ENCODE results near the gene ZFAND4. TPM values are rescaled to one million over a fixed set of nuclear protein-coding genes. Genes with fewer than 3 reads are reported as not detected.

The ZFAND4 gene
- total and polyA plus RNA-seq, 2 donors (not counting 3 experiments of a cell fraction or from before 2014, with no cell fraction given): 1.5 to 7.8 TPM

DNA sequence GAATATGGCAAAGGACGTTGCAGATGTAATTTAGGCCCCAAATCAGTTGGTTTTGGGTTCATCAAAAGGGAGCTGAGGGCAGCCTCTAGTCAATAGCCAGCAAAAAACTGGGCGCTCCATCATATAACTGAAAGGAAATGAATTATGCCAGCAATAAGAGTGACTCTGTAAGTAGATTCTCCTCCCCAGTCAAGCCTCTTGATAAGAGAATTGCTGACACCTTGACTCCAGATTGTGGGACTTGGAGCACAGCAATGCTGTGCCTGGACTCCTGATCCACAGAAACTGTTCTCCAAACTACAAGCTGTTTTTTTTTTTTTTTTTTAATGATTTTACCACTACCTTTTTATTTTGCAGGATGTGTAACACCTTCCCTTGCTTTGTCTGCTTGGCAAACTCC lies 25.5 kb downstream of the ZFAND4 start:
- H3K4me1 ChIP-seq (ENCODE audit: control insufficient read depth, extremely low read depth, insufficient read depth, low read length): no peaks in the 10 kb centered on the region
- no peak overlapping the region for H3K4me3 ChIP-seq (replicated peaks in 1 of 3; ENCODE audit: insufficient read depth in 1 of 3, low read depth in 1 of 3, low read length in 3 of 3)
- dilution Hi-C loops (cut with MboI; ENCODE audit: extremely low pct_ligation_motif_present, low sequenced_read_pairs): no loop called here
- TF ChIP-seq, protein P1, sequence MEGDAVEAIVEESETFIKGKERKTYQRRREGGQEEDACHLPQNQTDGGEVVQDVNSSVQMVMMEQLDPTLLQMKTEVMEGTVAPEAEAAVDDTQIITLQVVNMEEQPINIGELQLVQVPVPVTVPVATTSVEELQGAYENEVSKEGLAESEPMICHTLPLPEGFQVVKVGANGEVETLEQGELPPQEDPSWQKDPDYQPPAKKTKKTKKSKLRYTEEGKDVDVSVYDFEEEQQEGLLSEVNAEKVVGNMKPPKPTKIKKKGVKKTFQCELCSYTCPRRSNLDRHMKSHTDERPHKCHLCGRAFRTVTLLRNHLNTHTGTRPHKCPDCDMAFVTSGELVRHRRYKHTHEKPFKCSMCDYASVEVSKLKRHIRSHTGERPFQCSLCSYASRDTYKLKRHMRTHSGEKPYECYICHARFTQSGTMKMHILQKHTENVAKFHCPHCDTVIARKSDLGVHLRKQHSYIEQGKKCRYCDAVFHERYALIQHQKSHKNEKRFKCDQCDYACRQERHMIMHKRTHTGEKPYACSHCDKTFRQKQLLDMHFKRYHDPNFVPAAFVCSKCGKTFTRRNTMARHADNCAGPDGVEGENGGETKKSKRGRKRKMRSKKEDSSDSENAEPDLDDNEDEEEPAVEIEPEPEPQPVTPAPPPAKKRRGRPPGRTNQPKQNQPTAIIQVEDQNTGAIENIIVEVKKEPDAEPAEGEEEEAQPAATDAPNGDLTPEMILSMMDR (IDR thresholded peaks at IDR 0.05; ENCODE audit: extremely low read depth in 1 of 2, insufficient read depth in 1 of 2, low read depth in 1 of 2, low read length in 2 of 2): no peak
- TF ChIP-seq FOS (IDR thresholded peaks at IDR 0.05; ENCODE audit: borderline replicate concordance, insufficient read depth, low read length) (no peak), JUN (IDR thresholded peaks at IDR 0.05; ENCODE audit: borderline replicate concordance, insufficient read depth, insufficient read length, low read depth) (no peak), GATA2 (IDR thresholded peaks at IDR 0.05; ENCODE audit: insufficient read depth, insufficient read length, low read depth, low read length) (no peak), POLR2A (IDR thresholded peaks at IDR 0.05; ENCODE audit: low read depth, low read length) (no peak), MYC (IDR thresholded peaks at IDR 0.05; ENCODE audit: low read depth, low read length) (no peak), EZH2 (IDR thresholded peaks at IDR 0.05; ENCODE audit: borderline replicate concordance, low read depth, low read length, severe bottlenecking) (no peak), POLR2AphosphoS5 (IDR thresholded peaks at IDR 0.05; ENCODE audit: insufficient read depth, low read depth, low read length) (no peak)
- TF ChIP-seq, protein P2, sequence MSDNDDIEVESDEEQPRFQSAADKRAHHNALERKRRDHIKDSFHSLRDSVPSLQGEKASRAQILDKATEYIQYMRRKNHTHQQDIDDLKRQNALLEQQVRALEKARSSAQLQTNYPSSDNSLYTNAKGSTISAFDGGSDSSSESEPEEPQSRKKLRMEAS (IDR thresholded peaks at IDR 0.05; ENCODE audit: insufficient read depth, insufficient read length): no peak
- no peak overlapping the region for H3K4me2 ChIP-seq (ENCODE audit: insufficient read depth, low read length)
- H4K20me1 ChIP-seq (replicated peaks; ENCODE audit: control insufficient read depth, extremely low read depth, insufficient read depth, low read length): no peaks in the 10 kb centered on the region
- H3K27me3 ChIP-seq (ENCODE audit: control insufficient read depth in 2 of 2, insufficient read depth in 2 of 2, low read length in 2 of 2): no peaks in the 10 kb centered on the region
- H3K79me2 ChIP-seq (ENCODE audit: control insufficient read depth, insufficient read depth, low read length): no peaks in the 10 kb centered on the region
- DNase-seq (ENCODE audit: low read depth, low spot score) (no peak), FAIRE-seq (no peak)
- H3K36me3 ChIP-seq (ENCODE audit: control insufficient read depth in 2 of 2, extremely low read depth in 1 of 2, insufficient read depth in 2 of 2, low read length in 2 of 2): no peaks in the 10 kb centered on the region
- no peaks in the 10 kb centered on the region for H3K9me1 ChIP-seq (replicated peaks; ENCODE audit: control insufficient read depth, extremely low read depth, insufficient read depth, low read length)
- POLR2A ChIA-PET: no interaction called here
- CTCF ChIA-PET: interaction anchor here (0.7 kb wide), 1 partner anchor 27 kb away, joined by 3 read pairs; no protein-coding TSS in a partner anchor
- H3K27ac ChIP-seq (ENCODE audit: insufficient read depth, low read depth, low read length): no peak overlapping the region
- no peak overlapping the region for H3K9ac ChIP-seq (replicated peaks; ENCODE audit: extremely low read depth, insufficient read depth, low read length)
- no peaks in the 10 kb centered on the region for H3K9me3 ChIP-seq (replicated peaks; ENCODE audit: control insufficient read depth, insufficient read depth, low read length)
- H2AFZ ChIP-seq (ENCODE audit: low read depth, low read length): no peak overlapping the region
- intact Hi-C loops (cut with micrococcal nuclease): no loop called here
- BruUV-seq (replicated peaks): no TSS peak
